HS-5 (cell line): ENCODE measurements around the gene PRKCZ.
"Not testable (repeated sequence)": the region's sequence is repeated elsewhere in the genome, so short reads cannot be mapped to it uniquely, and the experiment has no call there.

ENCODE experiments used
- DNase-seq: peaks from one replicate; pipeline ENCODE4 v3.0.0-alpha.2; 2012; ENCODE audit warnings: low read depth

PRKCZ gene

DNA sequence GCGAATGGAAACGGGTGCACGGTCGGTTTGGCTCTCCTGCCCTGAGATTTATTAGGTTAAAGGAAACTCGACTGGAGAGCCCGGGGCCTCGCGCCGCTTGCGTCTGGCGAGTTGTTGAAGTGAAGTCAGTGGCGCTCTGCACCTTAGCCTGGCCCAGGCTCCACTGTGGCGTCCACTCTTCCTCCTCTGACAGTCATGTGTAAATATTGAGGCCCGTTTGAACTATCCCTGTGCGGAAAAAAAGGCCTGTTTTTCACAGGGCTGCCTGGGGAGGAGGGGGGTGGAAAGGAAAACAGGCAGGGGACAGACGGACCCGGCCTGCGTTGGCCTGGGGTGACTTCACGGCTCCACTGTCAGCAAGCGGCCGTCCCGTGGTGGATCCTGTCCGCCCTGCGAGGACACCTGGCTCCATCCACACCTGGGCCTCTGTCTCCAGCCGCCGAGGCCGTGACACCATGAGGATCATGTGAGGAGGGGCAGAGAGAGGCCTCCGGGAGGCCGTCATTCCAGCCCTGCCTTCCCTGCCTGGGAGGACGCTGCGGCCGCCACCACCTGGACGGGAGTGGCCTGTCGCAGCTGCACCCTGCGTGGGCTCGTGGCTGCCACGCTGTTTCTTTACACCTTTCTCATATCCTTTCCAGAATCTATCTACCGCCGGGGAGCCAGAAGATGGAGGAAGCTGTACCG, 84.6 kb downstream of the PRKCZ start:
- DNase-seq: no peak

DNA sequence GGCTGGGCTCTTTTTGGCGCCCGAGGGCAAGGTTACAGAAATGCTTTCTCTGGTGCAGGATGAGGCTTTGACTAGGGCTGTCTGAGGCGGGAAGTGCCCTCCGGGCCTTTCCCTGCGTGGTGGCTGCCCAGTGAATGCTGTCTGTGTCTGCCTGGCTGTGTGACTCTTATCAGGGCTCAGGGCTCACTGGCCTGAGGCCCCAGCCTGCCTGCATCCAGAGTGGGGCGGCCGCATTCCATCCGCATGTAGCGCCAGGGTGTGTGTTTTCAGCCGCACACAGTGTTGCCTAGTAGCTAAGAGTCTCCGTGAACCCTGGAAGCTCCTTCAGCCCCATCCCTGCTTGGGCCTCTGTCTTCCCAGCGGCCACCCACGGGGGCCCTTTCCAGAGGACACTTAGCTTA, 85.2 kb downstream of the PRKCZ start:
- DNase-seq: no peak

DNA sequence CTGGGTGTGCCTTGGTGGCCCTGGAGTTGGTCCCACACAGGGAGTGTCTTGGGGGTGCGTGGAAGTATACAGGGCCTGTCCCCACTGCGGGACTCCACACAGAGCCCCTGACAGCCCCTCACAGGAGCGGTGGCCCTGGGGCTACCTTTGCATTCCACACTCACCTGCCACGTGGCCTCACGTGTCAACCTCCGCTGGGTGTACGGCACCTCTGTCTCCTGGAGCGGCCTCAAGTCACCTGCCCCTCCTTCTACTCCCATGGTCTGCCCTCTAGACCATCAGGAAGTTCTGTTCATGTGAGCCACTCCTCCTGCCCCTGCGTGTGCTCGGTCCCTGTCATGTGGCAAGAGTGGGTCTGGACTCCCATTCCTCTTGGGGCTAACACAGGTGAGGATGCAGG, 85.7 kb downstream of the PRKCZ start:
- no peak for DNase-seq

DNA sequence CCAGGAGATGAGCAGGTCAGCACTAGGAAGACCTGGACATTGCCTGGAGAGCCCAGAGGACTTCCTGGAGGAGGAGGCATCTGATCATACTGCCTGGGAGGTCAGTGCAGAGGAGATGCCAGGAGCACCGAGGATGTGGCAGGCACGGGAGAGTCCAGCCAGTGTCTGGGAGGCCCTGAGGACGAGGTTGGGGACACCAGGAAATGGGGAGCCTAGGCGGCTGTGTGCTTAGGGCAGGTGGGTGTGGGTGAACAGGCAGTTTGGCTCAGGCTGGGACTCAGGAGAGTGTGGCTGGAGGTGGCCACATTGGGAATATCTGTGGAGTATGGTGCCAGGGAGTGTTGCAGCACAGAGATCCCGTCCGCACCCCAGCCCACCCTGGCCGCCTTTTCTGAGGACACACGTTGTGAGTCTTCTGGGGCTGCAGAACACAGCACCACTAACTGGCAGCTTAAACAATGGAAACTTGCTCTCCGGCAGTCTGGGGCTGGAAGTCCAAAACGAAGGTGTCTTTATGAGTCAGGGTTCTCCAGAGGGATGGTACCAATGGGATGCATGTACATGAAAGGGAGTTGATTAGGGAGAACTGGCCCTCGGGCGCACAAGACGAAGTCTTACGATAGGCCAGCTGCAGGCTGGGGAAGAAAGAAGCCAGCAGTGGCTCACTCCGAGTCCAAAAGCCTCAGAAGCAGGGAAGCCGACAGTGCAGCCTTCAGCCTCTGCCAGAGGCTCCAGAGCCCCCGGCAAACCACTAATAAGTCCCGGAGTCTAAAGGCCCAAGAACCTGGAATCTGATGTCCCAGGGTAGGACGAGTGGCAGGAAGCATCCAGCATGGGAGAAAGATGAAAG, 86.4 kb downstream of the PRKCZ start:
- DNase-seq: no peak

GRCh38 chr1:2137257-2138121, 87.3 kb downstream of the PRKCZ start:
- DNase-seq: no peak

DNA sequence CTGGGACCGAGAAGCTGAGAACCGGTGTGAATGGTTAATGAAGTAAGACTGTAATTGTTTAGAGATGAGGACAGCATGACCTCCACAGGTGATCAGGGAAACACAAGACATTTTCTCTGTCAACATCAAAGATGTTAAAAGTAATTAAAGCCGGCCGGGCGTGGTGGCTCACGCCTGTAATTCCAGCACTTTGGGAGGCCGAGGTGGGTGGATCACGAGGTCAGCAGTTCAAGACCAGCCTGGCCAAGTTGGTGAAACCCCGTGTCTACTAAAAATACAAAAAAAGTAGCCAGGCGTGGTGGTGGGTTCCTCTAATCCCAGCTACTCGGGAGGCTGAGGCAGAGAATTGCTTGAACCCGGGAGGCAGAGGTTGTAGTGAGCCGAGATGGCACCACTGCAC, 88.9 kb downstream of the PRKCZ start:
- DNase-seq: not testable (repeated sequence)

GRCh38 chr1:2141025-2141424, 90.8 kb downstream of the PRKCZ start:
- no peak for DNase-seq

DNA sequence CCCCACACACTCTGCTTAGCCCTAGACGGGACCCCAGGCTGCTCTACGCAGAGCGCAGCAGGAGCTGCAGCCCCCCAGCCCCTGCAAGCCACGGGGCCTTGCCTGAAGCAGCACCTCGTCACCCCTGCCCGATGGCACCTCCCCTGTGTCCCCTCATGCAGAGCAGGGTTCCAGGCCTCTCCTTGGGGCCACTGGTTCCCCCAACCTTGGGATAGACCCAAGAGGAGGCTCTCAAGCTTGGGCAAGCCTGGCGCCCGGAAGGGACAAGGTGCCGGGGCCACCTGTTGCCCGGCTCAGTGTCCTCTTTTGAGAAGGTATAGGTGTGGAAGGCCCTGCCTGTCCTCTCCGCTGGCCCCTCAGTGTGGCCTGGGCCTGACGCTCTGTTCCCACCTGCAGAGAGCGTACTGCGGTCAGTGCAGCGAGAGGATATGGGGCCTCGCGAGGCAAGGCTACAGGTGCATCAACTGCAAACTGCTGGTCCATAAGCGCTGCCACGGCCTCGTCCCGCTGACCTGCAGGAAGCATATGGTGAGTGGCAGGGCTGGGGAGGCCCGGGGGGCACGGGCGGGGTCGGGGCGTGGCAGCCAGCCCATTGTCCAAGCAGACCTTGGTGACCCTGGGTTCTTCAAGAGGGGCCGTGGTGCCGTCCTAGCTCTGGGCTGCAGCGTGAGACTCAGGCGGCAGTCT, 93.7 kb downstream of the PRKCZ start:
- DNase-seq: no peak

DNA sequence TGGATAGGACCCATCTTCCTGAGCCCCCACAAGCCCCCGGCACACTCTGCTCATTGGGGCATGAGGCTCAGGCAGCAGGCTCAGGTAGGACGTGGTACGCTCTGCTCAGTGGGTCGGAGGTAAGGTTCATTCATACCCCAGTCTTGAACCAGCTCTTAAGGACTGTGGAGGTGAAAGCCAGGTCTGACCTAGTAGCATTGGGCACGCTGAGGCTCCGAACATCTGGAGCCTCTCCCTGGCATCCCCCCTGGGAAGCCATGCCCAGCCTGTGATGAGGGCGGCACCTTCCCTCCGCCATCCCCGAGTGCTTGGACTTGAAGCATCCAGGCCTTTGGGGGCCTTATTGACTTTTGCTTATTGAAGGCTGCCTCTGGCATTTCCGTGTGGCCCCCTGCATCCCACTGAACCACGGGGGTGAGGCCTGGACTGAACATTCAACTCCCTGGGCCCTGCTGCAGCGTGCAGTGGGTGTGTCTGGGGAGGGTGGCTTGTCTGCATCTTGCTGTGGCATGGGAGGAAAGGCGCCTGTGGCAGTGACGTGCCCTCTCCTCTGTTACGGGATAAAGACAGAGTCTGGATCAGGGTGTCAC, 94.4 kb downstream of the PRKCZ start:
- DNase-seq: no peak

DNA sequence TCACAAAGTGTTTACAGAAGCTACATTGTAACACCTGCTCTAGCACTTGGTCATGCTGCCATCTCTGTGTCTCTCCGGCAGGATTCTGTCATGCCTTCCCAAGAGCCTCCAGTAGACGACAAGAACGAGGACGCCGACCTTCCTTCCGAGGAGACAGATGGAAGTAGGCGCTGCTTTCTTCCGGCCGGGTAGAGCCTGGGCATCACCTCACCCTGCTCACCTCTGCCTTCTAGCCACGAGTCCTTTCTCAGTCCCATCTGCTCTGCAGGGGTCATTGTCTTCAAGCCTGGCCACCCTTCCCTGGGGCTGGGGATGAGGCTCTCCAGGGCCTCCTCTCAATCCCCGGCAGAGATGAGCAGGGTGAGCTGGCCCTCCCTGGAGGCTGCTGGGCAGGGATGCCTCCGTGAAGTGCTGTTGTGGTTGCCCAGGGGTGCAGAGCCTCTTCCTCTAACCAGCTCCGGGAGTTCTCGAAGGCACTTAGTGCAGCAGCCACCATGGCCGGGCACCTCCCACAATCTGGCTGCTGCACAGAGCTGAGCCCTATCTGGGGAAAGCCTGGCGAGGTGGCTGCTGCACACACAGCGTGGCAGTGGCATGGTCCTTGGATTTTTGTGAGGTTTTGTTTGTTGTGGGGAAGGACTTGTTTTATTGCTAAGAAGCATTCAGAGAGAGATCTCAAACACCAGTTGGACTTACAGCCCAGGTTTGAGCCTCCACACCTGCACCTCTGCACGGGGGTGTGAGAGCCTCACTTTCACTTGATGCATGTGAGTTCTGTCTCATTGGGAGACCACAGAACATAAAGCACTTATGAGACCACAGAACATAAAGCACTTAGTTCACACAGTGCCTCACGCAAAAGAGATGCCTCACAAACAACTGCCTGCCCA, 96.0 kb downstream of the PRKCZ start:
- no peak for DNase-seq

DNA sequence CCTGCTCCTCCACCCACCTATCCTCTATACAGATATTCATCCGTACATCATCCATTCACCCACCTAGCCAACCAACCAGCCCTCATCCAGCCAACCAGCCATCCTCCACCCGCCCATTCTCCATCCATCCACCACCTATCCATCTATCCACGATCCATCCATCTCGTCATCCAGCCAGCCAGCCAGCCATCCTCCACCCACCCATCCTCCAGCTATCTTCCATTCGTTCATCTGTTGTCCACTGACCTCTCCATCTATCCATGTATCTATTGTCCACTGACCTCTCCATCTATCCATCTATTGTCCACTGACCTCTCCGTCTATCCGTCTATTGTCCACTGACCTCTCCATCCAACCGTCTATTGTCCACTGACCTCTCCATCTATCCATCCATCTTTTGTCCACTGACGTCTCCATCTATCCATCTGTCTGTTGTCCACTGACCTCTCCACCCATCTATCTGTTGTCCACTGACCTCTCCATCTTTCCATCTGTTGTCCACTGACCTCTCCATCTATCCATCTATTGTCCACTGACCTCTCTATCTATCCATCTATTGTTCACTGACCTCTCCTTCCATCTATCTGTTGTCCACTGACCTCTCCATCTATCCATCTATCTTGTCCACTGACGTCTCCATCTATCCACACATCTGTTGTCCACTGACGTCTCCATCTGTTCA, 96.8 kb downstream of the PRKCZ start:
- no peak for DNase-seq

DNA sequence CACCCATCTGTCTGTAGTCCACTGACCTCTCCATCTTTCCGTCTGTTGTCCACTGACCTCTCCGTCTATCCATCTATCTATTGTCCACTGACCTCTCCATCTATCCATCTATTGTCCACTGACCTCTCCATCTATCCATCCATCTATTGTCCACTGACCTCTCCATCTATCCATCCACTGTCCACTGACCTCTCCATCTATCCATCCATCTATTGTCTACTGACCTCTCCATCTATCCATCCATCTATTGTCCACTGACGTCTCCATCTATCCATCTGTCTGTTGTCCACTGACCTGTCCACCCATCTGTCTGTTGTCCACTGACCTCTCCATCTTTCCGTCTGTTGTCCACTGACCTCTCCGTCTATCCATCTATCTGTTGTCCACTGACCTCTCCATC, 97.7 kb downstream of the PRKCZ start:
- DNase-seq: not testable (repeated sequence)

DNA sequence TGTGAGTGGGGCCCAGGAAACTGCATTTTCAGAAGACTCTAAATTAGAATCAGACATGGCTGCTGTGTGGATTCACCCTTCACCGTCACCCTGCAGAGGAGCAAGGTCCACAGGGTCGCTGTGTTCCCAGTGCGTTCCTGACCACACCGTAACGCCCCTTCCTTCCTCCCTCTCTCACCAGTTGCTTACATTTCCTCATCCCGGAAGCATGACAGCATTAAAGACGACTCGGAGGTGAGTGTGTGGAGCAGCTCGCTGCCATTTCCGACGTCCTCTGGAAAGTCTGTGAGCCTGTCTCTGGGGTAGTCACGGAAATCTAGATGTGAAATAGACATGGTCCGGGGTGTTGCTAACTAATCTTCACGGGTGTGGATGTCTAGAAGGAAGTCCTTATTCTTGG, 98.5 kb downstream of the PRKCZ start:
- no peak for DNase-seq

GRCh38 chr1:2150801-2151200, 100.6 kb downstream of the PRKCZ start:
- DNase-seq: no peak

DNA sequence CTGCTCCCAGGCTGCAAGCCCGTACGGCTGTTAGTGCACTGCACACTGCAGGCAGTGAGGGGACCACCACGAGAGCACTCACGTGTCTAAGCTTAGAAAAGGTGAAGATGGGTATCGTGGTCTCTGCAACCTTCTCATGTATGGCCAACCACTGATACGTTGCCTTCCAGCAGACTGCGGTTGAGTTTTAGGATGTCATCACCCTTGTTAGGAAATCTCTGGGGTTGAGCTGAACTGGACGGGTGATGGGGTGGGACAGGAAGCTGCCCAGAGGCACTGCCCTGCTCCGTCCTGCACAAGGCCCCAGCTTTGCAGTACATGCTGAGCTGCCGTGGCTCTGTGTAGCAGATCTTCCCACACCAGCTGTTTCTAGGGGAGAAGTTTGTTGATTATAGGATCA, 101.0 kb downstream of the PRKCZ start:
- DNase-seq: no peak

- no peak for DNase-seq
These were observed 101.7 kb downstream of the PRKCZ start for GRCh38 chr1:2151911-2152310.

DNA sequence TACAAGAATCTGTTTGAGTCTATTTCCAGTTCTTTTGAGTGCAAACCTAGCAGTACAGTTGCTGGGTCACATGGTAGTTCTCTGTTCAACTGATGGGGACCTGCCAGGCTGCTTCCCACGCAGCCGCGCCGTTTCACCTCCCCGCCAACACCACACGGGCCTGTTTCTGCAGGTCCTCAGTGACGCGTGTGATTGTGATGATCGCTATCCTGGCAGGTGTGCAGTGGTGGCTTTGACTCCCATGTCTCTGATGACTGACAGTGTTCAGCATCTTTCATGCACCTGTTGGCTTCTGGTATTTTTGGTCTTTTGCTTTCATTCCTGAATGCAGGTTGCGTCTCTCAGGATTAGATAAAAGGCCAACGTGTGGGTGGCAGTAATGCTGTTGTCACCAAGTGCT, 102.7 kb downstream of the PRKCZ start:
- DNase-seq: no peak

GRCh38 chr1:2154022-2154421, 103.8 kb downstream of the PRKCZ start:
- no peak for DNase-seq

GRCh38 chr1:2155147-2155598, 105.0 kb downstream of the PRKCZ start:
- DNase-seq: no peak

DNA sequence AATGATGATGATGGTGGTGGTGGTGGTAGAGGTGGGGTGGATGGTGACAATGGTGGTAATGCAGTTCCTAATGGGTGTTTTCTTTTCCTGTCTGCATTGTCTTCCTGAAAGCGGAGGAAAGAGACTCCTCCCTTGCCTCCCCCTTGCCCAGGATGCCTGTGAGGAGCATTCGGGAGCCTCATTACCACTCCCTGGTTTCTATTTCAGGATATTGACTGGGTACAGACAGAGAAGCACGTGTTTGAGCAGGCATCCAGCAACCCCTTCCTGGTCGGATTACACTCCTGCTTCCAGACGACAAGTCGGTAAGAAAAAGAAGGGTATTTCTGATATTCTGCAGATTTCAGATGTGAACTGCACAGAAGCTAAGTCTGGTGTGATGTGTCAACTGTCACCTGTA, 105.6 kb downstream of the PRKCZ start:
- no peak for DNase-seq
